Stimulated activated CD4-positive, alpha-beta T cell treated with anti-CD3 and anti-CD28 coated beads, Interleukin-1b, Interleukin-23, amount 100 ng/mL, for 24 hours (primary cell): Measurements from ENCODE around the gene OR52I2.

ENCODE experiments used
- DNase-seq, 4 experiments: peaks; one replicate each; pipeline ENCODE4 v3.0.0-alpha.2; 2020; ENCODE audit warnings: low read depth in 4 of 4, low spot score in 1 of 4

OR52I2 gene

GRCh38 chr11:4607781-4608666 is 26.5 kb downstream of the OR52I2 start, which contains the start of gene TRIM68:
Gene TRIM68 (minus strand): TSS chr11:4608231. CDS start chr11:4605504, 2,727 bp downstream.
- DNase-seq, result peak; percentile 86 to 93 (median 89)

- DNase-seq, result peak in 1 of 4 experiments; percentile 7
These were observed 28.9 kb downstream of the OR52I2 start for GRCh38 chr11:4610258-4610935.

- DNase-seq, result no peak
These were observed 30.4 kb downstream of the OR52I2 start for GRCh38 chr11:4611986-4612385.

DNA sequence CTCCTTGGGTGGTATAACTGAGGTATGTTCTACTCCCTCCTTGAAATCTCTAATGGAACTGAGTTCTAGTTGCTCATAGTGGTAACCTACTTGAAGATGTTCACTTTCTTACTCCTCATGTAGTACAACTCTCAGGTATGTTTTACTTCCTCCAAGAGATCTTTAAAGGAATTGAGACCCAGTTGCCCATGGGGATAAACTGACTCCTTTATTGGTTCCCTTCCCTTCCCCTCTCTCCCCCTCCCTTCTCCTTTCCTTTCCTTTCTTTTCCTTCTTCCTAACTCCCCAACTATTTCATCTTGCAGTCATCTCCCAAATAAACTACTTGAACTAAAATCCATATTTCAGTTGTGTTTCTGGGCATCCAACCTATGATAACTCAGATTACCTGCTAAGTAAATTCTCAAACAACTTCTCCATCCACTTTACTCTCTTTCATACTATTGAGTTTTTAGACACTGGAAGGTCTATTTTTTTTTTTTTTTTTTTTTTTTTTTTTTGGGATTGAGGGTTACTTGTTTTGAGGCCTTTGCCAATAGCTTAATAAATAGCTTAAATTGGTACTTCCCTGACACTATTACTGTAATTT is 34.4 kb downstream of the OR52I2 start:
- no peak for DNase-seq

DNA sequence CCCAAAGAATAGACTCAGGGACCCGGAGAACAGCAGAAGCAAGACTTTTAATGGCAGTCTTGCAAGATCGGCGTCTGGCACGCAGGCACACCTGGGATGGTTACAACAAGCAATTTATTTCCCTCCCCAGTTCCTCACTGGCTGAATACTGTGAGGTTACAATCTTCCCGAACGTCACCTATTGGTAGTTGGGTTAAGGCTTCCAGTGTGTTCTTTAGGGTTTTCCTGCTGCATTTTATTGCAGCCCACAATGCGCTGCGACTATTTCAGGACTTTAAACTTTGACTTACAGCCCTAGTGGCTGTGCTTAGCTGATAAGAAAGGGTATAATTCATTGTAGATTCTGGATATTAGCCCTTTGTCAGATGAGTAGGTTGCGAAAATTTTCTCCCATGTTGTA is 38.0 kb downstream of the OR52I2 start:
- no peak for DNase-seq

- peak in 1 of 4 experiments; percentile 28 for DNase-seq
These were observed 44.9 kb downstream of the OR52I2 start for GRCh38 chr11:4626207-4627099.

DNA sequence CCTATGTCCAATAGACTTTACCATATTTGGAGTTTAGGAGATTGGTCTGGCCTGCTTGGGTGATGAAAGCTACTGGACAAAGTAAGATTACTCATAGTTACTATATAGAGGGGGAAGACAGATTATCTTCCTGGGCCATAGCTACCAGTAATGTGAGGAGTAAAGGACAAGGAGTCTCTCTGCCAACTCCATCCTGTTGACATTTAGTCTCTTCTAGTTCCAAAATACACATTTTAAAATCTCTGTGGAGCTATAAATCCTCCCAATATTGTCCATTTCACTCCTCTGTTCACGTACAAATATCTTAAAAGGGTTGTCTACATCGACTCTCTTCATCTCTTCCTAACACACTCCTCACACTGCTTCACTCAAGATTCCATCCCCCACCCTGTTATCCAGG is 54.6 kb downstream of the OR52I2 start:
- DNase-seq, result no peak

- DNase-seq, result peak; percentile 34 to 61 (median 53)
These were observed 55.6 kb downstream of the OR52I2 start, which contains the start of gene OR51D1 for GRCh38 chr11:4636962-4637661. Gene OR51D1 (plus strand): TSS chr11:4637477. CDS start chr11:4639791, 2,314 bp downstream.

DNA sequence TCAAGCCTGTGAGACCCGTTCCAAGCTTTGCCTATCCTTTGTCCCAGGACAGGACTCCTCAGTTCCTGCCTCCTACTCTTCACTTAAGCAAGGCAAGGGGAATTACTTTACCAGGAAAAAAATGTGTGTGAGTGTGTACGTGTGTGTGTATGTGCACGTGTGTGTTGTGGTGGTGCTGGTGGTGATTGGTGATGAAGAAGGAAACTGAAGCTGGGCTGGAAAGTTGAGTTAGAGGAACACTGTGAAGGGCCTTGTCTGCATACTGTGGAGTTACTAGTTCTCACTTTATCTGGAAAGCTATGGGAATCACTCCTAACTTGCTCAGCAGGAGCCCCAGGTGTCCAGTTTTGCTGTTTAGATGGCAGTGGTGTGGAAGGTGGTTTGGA is 56.1 kb downstream of the OR52I2 start:
- DNase-seq, result no peak

DNA sequence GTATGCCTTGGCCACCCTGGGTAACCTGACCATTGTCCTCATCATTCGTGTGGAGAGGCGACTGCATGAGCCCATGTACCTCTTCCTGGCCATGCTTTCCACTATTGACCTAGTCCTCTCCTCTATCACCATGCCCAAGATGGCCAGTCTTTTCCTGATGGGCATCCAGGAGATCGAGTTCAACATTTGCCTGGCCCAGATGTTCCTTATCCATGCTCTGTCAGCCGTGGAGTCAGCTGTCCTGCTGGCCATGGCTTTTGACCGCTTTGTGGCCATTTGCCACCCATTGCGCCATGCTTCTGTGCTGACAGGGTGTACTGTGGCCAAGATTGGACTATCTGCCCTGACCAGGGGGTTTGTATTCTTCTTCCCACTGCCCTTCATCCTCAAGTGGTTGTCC is 58.4 kb downstream of the OR52I2 start:
- no peak for DNase-seq

DNA sequence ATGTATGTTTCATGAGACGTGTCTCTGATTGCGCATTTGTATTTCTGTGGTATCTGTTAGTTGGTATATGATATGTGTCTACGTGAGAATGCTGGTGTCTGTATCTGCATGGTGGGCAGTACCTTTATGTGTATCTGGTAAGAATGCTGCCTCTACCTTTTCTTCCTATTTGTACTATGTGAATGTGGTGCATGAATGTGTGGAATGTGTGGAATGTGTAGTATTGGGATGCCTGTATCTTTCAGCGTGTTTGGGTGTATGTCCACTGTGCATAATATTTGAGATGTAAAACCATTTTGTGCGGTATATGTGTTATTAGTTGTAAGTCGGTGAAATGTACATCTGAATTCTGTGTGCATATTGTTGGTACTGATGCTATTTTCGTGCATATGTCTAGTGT is 60.0 kb downstream of the OR52I2 start:
- no peak for DNase-seq

- DNase-seq, result no peak
These were observed 60.5 kb downstream of the OR52I2 start for GRCh38 chr11:4642043-4642442.
